Measurements from ENCODE around the gene RAPGEF2. TPM values are rescaled to one million over a fixed set of nuclear protein-coding genes. Genes with fewer than 3 reads are reported as not detected.
"Not testable (repeated sequence)": the region's sequence is repeated elsewhere in the genome, so short reads cannot be mapped to it uniquely, and the experiment has no call there.

The RAPGEF2 gene
- total RNA-seq, 1 experiment from 2014 or later = 24.9 TPM

DNA sequence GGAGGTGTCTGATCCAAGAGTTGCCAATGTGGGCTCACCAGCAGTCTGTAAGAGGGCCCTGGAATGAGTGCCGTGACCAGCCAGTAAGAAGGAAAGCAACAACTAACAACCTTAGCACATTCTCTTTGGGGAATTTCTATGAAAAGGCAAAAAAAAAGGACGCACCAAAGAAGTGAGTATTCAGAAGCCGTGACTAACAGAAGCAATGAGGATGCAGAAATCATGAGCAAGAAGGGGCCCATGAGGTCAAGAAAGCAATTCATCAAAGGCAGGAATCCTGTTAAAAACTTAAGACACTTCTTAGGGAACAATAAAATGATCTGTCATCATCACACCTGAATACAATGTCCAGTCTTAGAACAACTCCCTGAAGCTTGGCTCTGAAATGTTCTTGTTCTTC, 260.5 kb downstream of the RAPGEF2 start:
- DNase-seq (ENCODE audit: low read depth) = no peak

DNA sequence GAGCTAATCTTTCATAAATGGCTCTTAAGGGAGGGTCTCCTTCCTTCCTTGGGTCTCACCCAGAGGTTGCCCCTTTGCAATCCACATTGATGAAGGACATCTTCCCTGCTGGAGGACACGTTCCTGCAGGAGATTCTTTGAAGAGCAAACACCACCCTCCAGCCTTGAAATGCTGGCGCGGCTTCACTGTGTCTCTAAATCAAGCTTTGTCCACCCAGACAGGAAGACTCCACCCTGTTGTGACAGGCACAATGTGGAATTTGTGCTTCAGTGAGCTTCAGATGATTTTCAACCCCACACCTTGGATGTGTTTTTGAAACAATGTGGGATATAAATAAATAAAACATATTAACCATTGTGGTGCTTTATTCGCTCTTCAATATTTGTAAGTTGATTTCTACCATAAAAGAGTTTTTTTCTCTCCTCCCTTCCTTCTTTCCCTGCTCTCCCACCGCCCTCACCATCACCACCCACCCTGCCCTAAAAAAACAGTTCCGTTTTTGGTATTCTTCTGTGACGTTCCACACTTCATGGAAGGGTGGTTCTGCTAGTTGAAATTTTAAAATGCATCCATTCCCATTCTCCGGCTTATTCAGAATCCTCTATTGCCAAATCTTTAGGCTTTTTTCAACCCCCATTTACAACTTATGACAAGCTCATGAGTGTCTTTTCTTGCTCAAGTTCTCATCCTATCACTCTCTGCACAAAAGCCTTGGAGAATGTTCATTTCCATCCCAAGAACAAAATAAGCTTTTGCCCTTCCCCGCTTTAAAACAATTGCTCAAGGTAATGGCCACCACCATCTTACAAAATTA, 264.3 kb downstream of the RAPGEF2 start:
- no peak for DNase-seq (ENCODE audit: low read depth)

DNA sequence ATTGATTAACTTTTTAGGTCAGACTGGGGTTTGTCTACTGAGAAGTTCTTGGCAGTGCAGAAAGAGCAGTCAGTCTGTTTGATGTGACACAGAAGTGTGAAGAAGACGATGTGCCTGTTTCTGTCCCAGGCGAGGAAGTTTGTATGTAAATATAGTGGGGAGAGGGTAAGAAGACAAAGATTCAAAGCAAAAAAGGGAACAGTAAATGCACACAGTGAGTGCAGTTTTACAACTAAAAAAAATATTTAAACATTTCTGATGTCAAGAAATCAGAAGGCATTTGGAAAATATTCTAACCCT, 264.9 kb downstream of the RAPGEF2 start:
- DNase-seq (ENCODE audit: low read depth) = no peak

DNA sequence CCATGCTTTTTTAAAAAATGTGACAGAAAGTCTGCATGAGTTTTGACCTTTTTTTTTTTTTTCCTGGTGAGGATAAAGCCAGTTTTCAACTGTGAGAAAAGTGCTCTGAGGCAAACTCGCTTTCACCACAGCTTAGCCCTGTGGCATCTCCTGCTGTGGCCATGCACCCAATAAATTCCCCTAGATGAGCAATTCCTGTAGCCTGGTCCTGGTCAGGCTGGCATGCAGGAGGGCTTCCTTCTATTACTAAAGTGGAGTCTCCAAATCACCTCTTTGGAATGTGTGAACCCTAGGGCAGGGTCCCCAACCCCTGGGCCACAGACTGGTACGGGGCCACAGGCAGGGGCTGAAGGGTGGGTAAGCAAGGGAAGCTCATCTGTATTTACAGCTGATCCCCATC, 265.4 kb downstream of the RAPGEF2 start:
- peak; percentile 41 for DNase-seq (ENCODE audit: low read depth)

- DNase-seq (ENCODE audit: low read depth) = no peak
These were observed 266.4 kb downstream of the RAPGEF2 start for GRCh38 chr4:159369256-159369655.

DNA sequence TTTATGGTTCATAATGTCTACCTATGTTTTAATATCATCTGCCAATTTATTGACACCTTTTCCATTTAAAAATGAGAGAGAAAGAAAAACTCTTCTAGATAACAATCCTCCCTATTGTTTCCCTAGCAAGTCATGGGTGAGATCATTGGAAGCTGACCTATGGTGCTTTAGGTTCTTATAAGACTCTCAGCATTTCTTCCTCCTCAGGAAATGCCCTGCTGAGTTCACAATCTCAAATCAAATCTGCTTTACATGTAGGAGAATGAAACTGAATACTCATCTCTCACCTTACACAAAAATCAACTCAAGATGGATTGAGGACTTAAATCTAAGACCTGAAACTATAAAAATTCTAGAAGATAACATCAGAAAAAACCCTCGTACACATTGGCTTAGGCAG, 267.4 kb downstream of the RAPGEF2 start:
- peak; percentile 53 for DNase-seq (ENCODE audit: low read depth)

DNA sequence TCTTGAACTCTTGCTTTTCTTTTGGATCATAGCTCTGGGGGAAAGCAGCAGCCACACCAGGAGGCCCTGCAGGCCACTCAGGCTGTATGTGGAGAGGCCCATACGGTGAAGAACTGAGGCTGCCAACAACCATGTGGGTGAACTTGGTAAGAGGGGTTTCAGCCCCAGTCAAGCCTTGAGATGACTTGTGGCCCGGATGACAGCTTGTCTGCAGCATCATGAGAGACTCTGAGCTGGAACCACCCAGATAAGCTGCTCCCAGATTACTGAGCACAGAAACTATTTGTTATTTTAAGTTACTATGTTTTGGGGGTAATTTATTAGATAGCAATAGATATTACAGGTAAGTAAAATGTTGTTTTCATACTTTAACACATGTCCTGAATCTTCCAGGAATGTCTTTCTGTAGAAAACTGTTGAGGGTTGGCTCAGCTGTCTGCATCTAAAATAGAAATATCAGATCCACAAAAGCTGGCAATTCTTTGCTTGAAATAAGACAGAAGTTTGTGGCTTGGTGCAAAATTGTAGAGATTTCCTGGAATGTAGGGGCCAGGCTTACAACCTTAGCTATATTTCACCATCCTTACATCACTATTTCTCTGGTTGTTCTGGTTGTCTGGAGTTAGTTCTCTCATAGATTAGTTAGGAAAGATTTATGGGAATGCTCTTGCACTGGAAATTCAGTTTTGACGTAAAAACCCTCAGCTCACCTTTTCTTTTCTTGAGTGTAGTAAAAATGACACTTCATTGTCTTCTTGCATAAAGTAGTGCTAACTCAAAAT, 272.1 kb downstream of the RAPGEF2 start:
- DNase-seq (ENCODE audit: low read depth) = no peak

DNA sequence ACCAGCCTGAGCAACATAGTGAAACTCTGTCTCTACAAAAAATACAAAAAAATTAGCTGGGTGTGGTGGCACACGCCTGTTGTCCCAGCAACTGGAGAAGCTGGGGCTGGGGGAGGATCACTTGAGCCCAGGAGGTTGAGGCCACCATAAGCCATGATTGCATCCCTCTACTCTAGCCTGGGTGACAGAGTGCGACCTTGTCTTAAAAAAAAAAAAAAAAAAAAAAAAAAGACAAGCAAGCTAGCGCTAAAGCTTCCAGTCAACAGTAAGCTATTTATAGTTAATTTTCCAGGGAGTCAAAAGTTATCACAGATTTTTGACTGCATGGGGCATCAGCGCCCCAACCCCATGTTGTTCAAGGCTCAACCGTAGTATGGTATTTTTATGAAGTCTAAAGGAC, 273.4 kb downstream of the RAPGEF2 start:
- no peak for DNase-seq (ENCODE audit: low read depth)

DNA sequence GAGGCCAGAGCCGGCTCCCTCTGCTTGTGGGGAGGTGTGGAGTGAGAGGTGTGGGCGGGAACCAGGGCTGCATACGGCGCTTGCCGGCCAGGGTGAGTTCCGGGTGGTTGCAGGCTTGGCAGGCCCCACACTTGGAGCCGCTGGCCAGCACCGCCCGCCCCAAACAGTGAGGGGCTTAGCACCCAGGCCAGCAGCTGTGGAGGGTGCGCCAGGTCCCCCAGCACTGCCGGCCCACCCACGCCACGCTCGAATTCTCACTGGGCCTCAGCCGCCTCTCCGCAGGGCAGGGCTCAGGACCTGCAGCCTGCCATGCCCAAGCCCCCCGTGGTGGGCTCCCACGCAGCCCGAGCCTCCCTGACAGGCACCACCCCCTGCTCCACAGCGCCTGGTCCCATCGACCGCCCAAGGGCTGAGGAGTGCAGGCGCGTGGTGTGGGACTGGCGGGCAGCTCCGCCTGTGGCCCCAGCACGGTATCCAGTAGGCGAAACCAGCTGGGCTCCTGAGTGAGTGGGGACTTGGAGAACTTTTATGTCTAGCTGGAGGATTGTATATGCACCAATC, 275.3 kb downstream of the RAPGEF2 start:
- no peak for DNase-seq (ENCODE audit: low read depth)

DNA sequence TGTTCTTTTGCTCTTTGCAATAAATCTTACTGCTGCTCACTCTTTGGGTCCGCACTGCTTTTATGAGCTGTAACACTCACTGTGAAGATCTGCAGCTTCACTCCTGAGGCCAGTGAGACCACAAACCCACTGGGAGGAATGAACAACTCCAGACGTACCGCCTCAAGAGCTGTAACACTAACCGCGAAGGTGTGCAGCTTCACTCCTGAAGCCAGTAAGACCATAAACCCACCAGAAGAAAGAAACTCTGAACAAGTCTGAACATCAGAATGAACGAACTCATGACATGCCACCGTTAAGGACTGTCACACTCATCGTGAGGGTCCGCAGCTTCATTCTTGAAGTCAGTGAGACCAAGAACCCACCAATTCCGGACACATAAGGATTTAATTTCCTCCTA, 276.2 kb downstream of the RAPGEF2 start:
- not testable (repeated sequence) for DNase-seq (ENCODE audit: low read depth)

DNA sequence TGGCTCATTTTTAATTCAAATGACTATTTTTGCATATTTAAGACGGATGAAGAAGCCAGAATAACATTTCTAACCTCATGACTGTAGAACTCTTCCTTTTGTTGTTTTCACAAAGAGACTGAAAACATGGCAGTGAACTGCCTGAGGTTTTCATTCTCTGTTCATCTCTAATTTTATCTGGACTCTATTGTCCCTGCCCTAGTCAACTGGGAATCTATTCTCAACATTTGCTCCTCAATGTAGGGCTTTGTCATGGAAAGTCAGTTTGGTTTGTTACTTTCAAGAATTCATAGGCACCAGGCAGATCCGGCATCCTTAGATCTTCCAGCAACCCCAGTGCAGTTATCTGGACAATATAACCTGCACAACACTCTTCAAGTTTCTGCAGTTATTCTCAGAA, 277.0 kb downstream of the RAPGEF2 start:
- DNase-seq (ENCODE audit: low read depth) = no peak

- no peak for DNase-seq (ENCODE audit: low read depth)
These were observed 280.1 kb downstream of the RAPGEF2 start for GRCh38 chr4:159382856-159383561.

GRCh38 chr4:159383562-159383931, 280.7 kb downstream of the RAPGEF2 start:
- DNase-seq (ENCODE audit: low read depth) = no peak

DNA sequence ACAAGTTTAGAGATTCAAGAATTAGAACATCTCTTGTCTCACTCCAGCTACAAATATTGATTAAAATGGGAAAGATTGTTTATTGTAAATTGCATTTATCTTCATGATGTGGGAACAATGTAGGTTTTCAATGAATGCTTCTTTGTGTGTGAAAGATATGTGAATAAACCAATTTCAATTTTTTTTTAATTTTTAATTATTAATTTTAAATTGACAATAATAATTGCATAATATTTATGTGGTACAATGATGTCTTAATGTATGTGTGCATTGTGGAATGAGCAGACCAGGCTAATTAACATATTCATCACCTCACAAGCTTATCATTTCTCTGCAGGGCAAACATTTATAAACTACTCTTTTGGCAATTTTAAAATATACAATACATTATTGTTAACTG, 281.1 kb downstream of the RAPGEF2 start:
- DNase-seq (ENCODE audit: low read depth) = no peak

GRCh38 chr4:159384632-159385031, 281.8 kb downstream of the RAPGEF2 start:
- no peak for DNase-seq (ENCODE audit: low read depth)

DNA sequence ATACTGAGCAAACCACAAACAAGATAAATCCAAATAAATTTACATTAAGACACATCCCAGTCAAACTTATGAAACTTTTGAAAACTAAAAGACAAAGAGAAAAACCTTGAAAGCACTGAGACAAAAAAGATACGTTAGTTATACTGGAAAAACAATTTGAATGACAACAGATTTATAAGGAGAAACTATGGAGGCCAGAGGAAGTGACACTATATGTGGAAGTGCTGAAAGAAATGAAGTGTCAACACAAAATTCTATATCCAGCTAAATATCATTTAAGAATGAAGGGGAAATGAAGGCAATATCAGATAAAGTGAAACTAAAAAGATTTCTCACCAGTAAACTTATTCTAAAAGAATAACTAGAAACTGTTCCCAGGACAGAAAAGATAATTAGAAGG, 283.7 kb downstream of the RAPGEF2 start:
- no peak for DNase-seq (ENCODE audit: low read depth)

DNA sequence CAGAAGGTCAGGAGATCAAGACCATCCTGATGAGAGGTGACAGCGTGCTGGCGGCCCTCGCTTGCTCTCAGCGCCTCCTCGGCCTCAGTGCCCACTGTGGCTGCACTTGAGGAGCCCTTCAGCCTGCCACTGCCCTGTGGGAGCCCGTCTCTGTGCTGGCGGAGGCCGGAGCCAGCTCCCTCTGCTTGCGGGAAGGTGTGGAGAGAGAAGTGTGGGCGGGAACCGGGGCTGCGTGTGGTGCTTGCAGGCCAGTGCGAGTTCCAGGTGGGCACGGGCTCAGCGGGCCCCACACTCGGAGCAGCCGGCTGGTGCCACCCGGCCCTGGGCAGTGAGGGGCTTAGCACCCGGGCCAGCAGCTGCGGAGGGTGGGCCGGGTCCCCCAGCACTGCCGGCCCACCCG, 286.9 kb downstream of the RAPGEF2 start:
- no peak for DNase-seq (ENCODE audit: low read depth)

- peak; percentile 98 for DNase-seq (ENCODE audit: low read depth)
These were observed 287.8 kb downstream of the RAPGEF2 start for GRCh38 chr4:159390648-159391047.

- DNase-seq (ENCODE audit: low read depth) = peak; percentile 63
These were observed 292.8 kb downstream of the RAPGEF2 start for GRCh38 chr4:159395693-159396092.

DNA sequence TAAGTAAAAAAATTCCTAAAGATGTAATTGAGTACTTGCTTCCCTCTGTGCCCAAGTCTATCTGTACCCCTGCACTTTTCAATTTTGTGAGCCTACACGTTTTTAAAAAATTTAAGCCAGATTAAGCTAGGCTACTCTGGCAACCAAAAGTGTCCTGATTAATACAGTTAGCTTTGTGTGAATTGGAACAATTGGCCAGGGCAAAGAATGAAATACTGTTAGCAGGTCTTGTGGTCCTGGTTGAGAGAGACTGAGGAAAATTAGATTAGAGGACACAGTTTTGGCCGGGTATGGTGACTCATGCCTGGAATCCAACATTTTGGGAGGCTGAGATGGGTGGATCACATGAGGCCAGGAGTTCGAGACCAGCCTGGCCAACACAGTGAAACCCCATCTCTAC, 293.3 kb downstream of the RAPGEF2 start:
- DNase-seq (ENCODE audit: low read depth) = no peak

DNA sequence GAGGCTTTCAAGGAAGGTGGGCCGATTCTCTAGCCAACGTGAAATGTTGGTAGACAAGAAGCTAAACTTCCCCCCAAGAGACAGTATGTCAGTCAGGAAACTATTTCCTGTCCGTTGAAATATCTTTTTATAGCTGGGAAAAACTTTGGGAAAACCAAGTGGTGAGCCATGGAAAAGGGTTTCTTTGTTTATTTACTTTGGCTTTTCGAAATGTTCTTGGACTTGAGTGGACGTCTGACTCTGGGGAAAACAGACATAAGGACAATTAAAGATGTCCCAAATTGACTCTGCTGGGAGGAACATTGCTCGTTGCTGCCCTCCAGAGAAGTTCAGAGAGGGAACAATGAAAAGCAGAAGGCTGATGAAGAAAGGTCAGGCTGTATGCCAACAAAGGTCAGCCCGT, 295.4 kb downstream of the RAPGEF2 start:
- peak; percentile 65 for DNase-seq (ENCODE audit: low read depth)
